ENCODE data around the gene HOXD11. TPM values are rescaled to one million over a fixed set of nuclear protein-coding genes. Genes with fewer than 3 reads are reported as not detected.

The HOXD11 gene
- total RNA-seq, 4 donors from 2014 or later, result not detected

DNA sequence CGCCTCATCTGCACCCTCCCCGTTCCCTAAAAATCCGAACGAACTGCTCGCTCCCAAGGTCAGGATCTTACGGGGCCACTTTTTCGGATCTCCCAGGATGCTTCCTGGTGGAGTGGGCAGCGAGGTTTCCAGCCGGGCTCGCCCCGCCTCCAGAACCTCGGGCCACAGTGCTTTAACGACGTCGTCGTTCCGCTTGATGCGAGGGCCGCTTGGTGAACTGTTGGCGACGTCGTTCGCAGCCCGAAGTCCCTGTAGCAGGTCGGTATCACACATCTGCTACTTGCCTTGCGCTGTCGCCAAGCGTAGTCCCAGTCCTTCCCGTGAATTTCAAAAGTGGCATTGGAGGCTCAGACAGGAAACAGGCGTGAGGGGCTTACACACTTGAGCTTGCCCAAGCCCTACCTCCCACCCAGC, 38.7 kb upstream of the HOXD11 start:
- ATAC-seq, result no peak
- H3K4me3 ChIP-seq, result no peak overlapping the region

DNA sequence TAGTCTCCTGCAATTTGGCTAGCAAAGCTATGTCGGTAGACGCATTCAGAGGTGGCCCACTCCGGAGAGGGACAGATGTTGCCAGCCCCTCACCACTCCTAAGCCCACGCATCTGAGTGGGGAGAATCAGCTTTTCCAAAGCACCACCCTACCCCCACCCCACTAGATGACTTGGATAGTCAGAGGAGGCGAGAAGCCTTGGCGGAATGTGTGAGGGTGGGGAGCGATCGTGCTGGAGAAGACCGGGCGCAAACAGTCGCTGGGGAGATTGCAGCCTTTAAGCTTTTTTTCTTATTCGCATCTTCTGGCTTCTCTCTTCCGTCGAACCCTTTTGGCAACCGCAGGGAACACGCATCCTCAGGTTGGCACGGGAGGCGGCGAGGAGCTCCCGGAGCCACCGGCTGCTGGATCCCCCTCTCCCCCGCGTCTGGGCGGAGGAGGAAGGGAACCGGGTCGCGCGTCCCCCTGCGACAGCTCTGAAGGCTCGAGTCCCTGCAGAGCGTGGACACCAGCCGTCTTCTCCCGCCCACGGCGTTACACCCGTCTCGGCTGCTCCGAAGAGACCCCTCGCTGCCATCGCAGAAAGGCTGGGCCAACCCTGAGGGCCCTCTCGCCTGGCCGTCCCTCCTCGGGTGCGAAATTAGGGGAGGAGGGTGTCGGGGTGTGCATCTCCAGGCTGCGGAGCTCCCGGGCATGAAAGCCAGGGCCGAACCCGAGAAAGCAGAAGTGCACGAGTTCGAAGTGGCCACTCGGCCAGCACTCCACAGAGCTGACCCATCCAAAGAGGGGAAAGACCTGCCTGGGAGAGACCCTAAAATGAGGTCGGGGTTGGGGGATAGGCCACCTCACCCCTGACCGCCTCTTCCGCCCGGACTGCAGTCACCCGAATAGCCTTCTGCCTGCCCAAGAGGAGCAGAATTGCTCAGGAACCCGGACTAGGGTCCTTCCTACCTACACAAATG, 35.5 kb upstream of the HOXD11 start:
- ATAC-seq, result no peak
- Histone ChIP-seq H3K4me1 (peaks cover 0 to 35% (median 14%) of the 10 kb centered on the region in 3 donors), H3K27me3 (peaks cover 100% of the 10 kb centered on the region)

More for the DNA sequence above, 38.7 kb upstream of the HOXD11 start:
- Histone ChIP-seq H3K27me3 (peaks cover 94% of the 10 kb centered on the region), H3K9me3 (no peaks in the 10 kb centered on the region), H3K27ac (no peak overlapping the region), H3K4me1 (peaks cover 0 to 35% (median 14%) of the 10 kb centered on the region in 3 donors), H3K36me3 (no peaks in the 10 kb centered on the region)
- TF ChIP-seq POLR2A (IDR thresholded peaks at IDR 0.05), result no peak
- no peak for TF ChIP-seq EP300 (IDR thresholded peaks at IDR 0.05)
- TF ChIP-seq, protein P1, sequence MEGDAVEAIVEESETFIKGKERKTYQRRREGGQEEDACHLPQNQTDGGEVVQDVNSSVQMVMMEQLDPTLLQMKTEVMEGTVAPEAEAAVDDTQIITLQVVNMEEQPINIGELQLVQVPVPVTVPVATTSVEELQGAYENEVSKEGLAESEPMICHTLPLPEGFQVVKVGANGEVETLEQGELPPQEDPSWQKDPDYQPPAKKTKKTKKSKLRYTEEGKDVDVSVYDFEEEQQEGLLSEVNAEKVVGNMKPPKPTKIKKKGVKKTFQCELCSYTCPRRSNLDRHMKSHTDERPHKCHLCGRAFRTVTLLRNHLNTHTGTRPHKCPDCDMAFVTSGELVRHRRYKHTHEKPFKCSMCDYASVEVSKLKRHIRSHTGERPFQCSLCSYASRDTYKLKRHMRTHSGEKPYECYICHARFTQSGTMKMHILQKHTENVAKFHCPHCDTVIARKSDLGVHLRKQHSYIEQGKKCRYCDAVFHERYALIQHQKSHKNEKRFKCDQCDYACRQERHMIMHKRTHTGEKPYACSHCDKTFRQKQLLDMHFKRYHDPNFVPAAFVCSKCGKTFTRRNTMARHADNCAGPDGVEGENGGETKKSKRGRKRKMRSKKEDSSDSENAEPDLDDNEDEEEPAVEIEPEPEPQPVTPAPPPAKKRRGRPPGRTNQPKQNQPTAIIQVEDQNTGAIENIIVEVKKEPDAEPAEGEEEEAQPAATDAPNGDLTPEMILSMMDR (IDR thresholded peaks at IDR 0.05), result no peak
- no peak for TF ChIP-seq POLR2AphosphoS5 (IDR thresholded peaks at IDR 0.05)
- WGBS, 2 donors (ENCODE audit: low coverage in 1 of 2), result 0% methylated on average over 8 of the region's 30 CpGs; no CpG with 5 or more reads in 1 of the 2 donors

DNA sequence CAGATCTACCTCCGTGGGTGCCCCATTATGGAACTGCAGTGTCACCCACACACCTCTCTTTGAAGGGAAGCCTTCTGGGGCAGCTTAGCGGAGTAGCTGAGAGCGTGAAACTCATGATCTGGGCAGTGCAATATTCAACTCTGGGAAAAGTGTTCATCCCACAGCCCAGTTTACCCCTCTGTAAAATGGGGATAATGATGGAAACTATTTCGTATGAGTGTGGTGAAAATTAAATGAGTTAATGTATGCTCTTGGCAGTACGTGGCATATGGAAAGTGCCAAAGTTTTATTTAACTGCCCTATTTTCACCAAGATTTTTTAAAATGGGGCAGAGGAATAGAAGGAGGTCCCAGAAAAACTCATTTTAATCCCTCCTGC, 34.8 kb upstream of the HOXD11 start:
- 8 to 21% methylated on average over 2 of the region's 5 CpGs for WGBS, 2 donors (ENCODE audit: low coverage in 1 of 2)
- Histone ChIP-seq H3K4me1 (peaks cover 0 to 29% (median 12%) of the 10 kb centered on the region in 3 donors), H3K9me3 (peaks cover 0 to 14% (median 0%) of the 10 kb centered on the region in 3 donors), H3K27me3 (peaks cover 100% of the 10 kb centered on the region), H3K27ac (no peak overlapping the region), H3K36me3 (no peaks in the 10 kb centered on the region), H3K4me3 (no peak overlapping the region)
- ATAC-seq, result no peak
- TF ChIP-seq, protein P1 (IDR thresholded peaks at IDR 0.05), result no peak
- TF ChIP-seq POLR2AphosphoS5 (IDR thresholded peaks at IDR 0.05) (no peak), POLR2A (IDR thresholded peaks at IDR 0.05) (no peak), EP300 (IDR thresholded peaks at IDR 0.05) (no peak)

More for the DNA sequence above, 35.5 kb upstream of the HOXD11 start:
- Histone ChIP-seq H3K4me3 (no peak overlapping the region), H3K36me3 (no peaks in the 10 kb centered on the region), H3K27ac (no peak overlapping the region), H3K9me3 (peaks cover 0 to 12% (median 0%) of the 10 kb centered on the region in 3 donors)
- TF ChIP-seq POLR2A (IDR thresholded peaks at IDR 0.05) (no peak), EP300 (IDR thresholded peaks at IDR 0.05) (no peak), POLR2AphosphoS5 (IDR thresholded peaks at IDR 0.05) (no peak)
- TF ChIP-seq, protein P1 (IDR thresholded peaks at IDR 0.05), result no peak
- 8% methylated on average over 4 to 15 of the region's 58 CpGs for WGBS, 2 donors (ENCODE audit: low coverage in 1 of 2)

DNA sequence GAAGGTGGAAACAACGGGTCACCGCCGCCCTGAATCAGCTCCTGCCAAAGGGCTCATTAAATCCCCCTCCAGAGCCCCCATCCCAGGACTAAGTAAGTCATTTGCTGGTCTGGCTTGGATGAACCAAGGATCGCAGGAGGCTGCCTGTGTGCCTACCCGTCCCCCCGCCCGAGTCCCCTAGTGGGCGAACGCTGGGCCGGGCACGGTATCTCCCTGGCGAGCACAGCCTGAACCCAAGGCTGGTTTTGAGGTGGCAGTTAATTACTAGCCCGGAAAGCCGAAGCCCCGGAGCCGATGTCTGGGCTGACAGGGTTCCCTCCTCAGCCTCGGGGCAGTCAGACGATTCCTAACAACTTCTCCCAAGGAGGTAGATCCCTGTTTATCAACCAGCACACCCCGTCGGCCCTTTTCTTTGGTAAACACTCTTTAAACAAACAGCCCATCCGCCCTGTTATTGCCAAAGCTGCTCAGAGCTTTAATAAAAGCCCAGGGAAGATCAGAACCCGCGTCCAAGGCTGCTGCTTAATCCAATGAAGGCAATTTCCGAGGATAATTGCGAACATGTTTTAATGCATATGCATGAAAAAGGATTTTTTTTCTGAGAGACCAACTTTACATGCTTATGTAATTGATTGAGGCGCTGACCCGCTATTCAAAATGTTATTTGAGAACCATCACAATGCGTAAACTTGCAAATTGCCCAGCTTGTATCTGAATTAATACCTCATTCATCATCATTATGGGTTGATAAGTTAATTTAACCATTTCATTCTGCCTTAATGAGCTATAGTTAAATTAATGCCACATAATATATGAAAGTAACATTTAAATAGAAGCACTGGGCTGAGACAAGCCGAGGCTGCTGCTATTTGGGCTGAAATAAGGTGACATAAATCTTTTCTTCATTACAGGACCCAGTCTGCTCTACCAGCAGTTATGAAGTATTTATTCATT, 33.9 kb upstream of the HOXD11 start:
- no peak for ATAC-seq
- WGBS, 2 donors (ENCODE audit: low coverage in 1 of 2), result 5 to 6% methylated on average over 8 to 12 of the region's 29 CpGs
- Histone ChIP-seq H3K4me1 (peaks cover 0 to 19% (median 3%) of the 10 kb centered on the region in 3 donors), H3K4me3 (no peak overlapping the region), H3K27me3 (peaks cover 100% of the 10 kb centered on the region), H3K9me3 (peaks cover 0 to 14% (median 0%) of the 10 kb centered on the region in 3 donors), H3K36me3 (no peaks in the 10 kb centered on the region), H3K27ac (no peak overlapping the region)
- TF ChIP-seq POLR2AphosphoS5 (IDR thresholded peaks at IDR 0.05) (no peak), EP300 (IDR thresholded peaks at IDR 0.05) (no peak), POLR2A (IDR thresholded peaks at IDR 0.05) (no peak)
- TF ChIP-seq, protein P1 (IDR thresholded peaks at IDR 0.05), result no peak
